ENCODE data around the gene TGIF2. TPM values are rescaled to one million over a fixed set of nuclear protein-coding genes. Genes with fewer than 3 reads are reported as not detected.
A peak's percentile ranks its signal among the peaks of the same experiment; 100 is the strongest.

Gene TGIF2
- total RNA-seq = 12.4 TPM
- long read RNA-seq, transcript TGIF2-201 (3 exons, 3,406 nt) = major isoform, 8 of 15 reads
- long read RNA-seq, partial matches to known transcripts = 1 of 15 reads
- long read RNA-seq, other reads (novel, unspliced or antisense) = 5 of 15 reads

- DNase-seq (peak; percentile 90), ATAC-seq (peak; percentile 92 to 95)
- no peak for TF ChIP-seq CTCF (IDR thresholded peaks at IDR 0.05)
- Histone ChIP-seq H3K4me1 (peaks cover 29% of the 10 kb centered on the region), H3K27me3 (ENCODE audit: low read depth) (no peaks in the 10 kb centered on the region), H3K36me3 (no peaks in the 10 kb centered on the region), H3K27ac (peak within 1 kb of the TSS; percentile 93), H3K4me3 (peak within 1 kb of the TSS; percentile 82), H3K9me3 (no peaks in the 10 kb centered on the region)
- intact Hi-C loops (cut with DNase I) = no loop called here
Measured at GRCh38 chr20:36573103-36573797, at the start of gene TGIF2. Gene TGIF2 (plus strand): TSS chr20:36573597. CDS start chr20:36578775, 5,178 bp downstream.

- intact Hi-C loops (cut with DNase I) = no loop called here
- no peak for TF ChIP-seq CTCF (IDR thresholded peaks at IDR 0.05)
- Histone ChIP-seq H3K9me3 (no peaks in the 10 kb centered on the region), H3K36me3 (peaks cover 73% of the 10 kb centered on the region), H3K27me3 (ENCODE audit: low read depth) (no peaks in the 10 kb centered on the region), H3K4me3 (no peak overlapping the region), H3K27ac (no peak overlapping the region), H3K4me1 (no peaks in the 10 kb centered on the region)
- DNase-seq (no peak), ATAC-seq (no peak)
Measured at GRCh38 chr20:36525620-36526365, 47.6 kb upstream of the TGIF2 start.

- intact Hi-C loops (cut with DNase I) = no loop called here
- Histone ChIP-seq H3K9me3 (no peaks in the 10 kb centered on the region), H3K4me3 (no peak overlapping the region), H3K4me1 (no peaks in the 10 kb centered on the region), H3K27me3 (ENCODE audit: low read depth) (no peaks in the 10 kb centered on the region), H3K27ac (no peak overlapping the region), H3K36me3 (peaks cover 65% of the 10 kb centered on the region)
- DNase-seq (no peak), ATAC-seq (no peak)
- TF ChIP-seq CTCF (IDR thresholded peaks at IDR 0.05) = no peak
Measured at GRCh38 chr20:36526521-36527011, 46.8 kb upstream of the TGIF2 start.

DNA sequence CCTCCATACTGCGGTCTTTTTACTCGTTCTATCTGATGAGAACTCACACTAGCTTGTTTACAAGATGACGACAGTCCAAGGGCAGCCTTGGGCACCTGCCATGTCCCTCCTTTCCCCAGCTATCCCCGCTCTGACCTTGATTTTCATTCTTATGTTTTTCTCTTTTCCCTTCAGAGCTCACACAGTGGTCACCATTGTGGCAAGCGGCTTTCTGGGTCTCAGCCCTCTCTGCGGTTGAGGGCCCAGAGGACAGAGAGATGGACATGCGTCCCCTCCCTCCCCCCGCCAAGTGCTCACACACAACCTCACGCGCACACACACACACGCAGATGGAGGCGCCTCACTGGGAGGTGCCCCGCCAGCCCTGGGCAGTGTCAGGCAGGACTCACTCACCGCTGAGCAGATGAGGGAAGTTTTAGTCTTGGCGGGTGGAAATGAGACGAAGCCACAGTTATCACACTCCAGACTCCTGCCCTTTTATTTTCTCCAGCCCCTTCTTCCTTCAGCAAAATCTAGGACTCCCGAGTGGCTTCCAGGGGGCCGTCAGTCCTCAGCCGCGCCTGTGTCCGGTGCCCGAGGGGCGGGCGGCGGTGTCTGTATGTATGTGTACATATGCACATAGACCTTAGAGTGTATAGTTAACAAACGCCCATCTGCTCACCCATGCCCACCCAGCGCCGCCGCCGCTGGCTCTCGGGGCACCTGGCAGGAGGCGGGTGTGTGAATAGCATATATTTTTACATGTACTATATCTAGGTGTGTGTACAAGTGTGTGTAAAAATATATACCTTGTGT is 45.9 kb upstream of the TGIF2 start:
- no peak for TF ChIP-seq CTCF (IDR thresholded peaks at IDR 0.05)
- Histone ChIP-seq H3K36me3 (peaks cover 55% of the 10 kb centered on the region), H3K4me1 (no peaks in the 10 kb centered on the region), H3K27ac (no peak overlapping the region), H3K9me3 (no peaks in the 10 kb centered on the region), H3K27me3 (ENCODE audit: low read depth) (no peaks in the 10 kb centered on the region), H3K4me3 (no peak overlapping the region)
- DNase-seq (no peak), ATAC-seq (no peak)
- intact Hi-C loops (cut with DNase I) = no loop called here

- ATAC-seq (peak in 1 of 2 donors; percentile 23), DNase-seq (no peak)
- Histone ChIP-seq H3K27me3 (ENCODE audit: low read depth) (no peaks in the 10 kb centered on the region), H3K4me1 (no peaks in the 10 kb centered on the region), H3K27ac (no peak overlapping the region), H3K36me3 (peaks cover 55% of the 10 kb centered on the region), H3K4me3 (no peak overlapping the region), H3K9me3 (no peaks in the 10 kb centered on the region)
- no peak for TF ChIP-seq CTCF (IDR thresholded peaks at IDR 0.05)
- intact Hi-C loops (cut with DNase I) = no loop called here
Measured at GRCh38 chr20:36528176-36528874, 45.1 kb upstream of the TGIF2 start.

Measured in lower lobe of right lung (tissue), 2 donors.